Tibial nerve (tissue), 4 donors: ENCODE results near the gene CDH4.

Experiments
- CTCF ChIP-seq, 5 experiments: fragments of 200-600 bp in 3 of 5; fragments of 450-650 bp in 2 of 5; sonication (generic) in 3 of 5; IDR thresholded peaks; one replicate each; pipeline ENCODE4 v1.5.1; 2016 to 2019; ENCODE audit warnings: antibody characterized with exemption in 5 of 5, mild to moderate bottlenecking in 3 of 5, moderate library complexity in 2 of 5
- EP300 ChIP-seq, 2 donors: sonication (generic); formaldehyde crosslinking; IDR thresholded peaks; one replicate each; pipeline ENCODE4 v1.6.1; 2017; ENCODE audit warnings: antibody characterized with exemption in 2 of 2, mild to moderate bottlenecking in 1 of 2
- POLR2A ChIP-seq, 2 donors: fragments of 450-650 bp; IDR thresholded peaks; one replicate each; pipeline ENCODE4 v1.6.1; 2017; ENCODE audit warnings: antibody characterized with exemption in 2 of 2, mild to moderate bottlenecking in 2 of 2, moderate library complexity in 2 of 2

- TF ChIP-seq CTCF (IDR thresholded peaks at IDR 0.05) (no peak), POLR2A (IDR thresholded peaks at IDR 0.05) (no peak), EP300 (IDR thresholded peaks at IDR 0.05) (no peak)
These were observed 29.4 kb upstream of the CDH4 start for GRCh38 chr20:61222699-61223098.
